ENCODE data around the gene ARHGAP15.

DNA sequence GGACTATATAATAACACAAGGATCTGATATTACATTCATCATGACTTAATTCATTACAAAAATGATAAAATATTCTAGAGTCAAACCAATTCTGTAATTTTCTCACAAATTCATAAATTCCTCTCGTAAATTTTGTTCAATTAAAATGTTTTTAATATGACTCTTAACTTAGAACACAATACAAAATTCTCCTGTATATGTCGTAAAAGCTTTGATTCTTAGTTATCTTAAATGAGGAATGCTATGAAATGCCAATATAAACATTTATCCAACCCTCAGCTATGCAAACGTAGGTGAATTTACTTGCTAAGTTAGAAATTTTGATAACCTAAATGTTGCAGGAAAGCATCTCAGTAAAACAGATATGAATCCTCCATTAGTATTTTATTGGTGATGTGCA lies 28.9 kb downstream of the ARHGAP15 start:
- TF ChIP-seq, protein P1, sequence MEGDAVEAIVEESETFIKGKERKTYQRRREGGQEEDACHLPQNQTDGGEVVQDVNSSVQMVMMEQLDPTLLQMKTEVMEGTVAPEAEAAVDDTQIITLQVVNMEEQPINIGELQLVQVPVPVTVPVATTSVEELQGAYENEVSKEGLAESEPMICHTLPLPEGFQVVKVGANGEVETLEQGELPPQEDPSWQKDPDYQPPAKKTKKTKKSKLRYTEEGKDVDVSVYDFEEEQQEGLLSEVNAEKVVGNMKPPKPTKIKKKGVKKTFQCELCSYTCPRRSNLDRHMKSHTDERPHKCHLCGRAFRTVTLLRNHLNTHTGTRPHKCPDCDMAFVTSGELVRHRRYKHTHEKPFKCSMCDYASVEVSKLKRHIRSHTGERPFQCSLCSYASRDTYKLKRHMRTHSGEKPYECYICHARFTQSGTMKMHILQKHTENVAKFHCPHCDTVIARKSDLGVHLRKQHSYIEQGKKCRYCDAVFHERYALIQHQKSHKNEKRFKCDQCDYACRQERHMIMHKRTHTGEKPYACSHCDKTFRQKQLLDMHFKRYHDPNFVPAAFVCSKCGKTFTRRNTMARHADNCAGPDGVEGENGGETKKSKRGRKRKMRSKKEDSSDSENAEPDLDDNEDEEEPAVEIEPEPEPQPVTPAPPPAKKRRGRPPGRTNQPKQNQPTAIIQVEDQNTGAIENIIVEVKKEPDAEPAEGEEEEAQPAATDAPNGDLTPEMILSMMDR (conservative IDR thresholded peaks at IDR 0.05), result no peak
- TF ChIP-seq EZH2 (IDR thresholded peaks at IDR 0.05; ENCODE audit: low read depth), result no peak
